Loucy (cell line): ENCODE results near the gene ITPRIP.

Source experiments
- H2AFZ ChIP-seq: fragments of 200-600 bp; sonication (generic); 2 replicates; pipeline ENCODE4 v1.6.0; 2016; ENCODE audit warnings: antibody characterized with exemption, mild to moderate bottlenecking, low read length, moderate library complexity
- H3F3A ChIP-seq: fragments of 200-600 bp; 2 replicates; pipeline ENCODE4 v1.6.0; 2016; ENCODE audit warnings: antibody characterized with exemption, low read depth, mild to moderate bottlenecking
- H3K27me3 ChIP-seq: fragments of 200-600 bp; sonication (generic); 2 replicates; pipeline ENCODE4 v1.6.1; 2014; ENCODE audit warnings: low read length, mild to moderate bottlenecking; ENCODE audit not compliant: insufficient read depth, poor library complexity, severe bottlenecking
- H3K36me3 ChIP-seq: fragments of 200-600 bp; sonication (generic); 2 replicates; pipeline ENCODE4 v1.6.1; 2016; ENCODE audit warnings: low read length; ENCODE audit not compliant: insufficient read depth
- H3K4me1 ChIP-seq: fragments of 200-600 bp; sonication (generic); 2 replicates; pipeline ENCODE4 v1.5.1; 2014; ENCODE audit warnings: low read length, mild to moderate bottlenecking; ENCODE audit not compliant: insufficient read depth, poor library complexity, severe bottlenecking
- H3K4me2 ChIP-seq: fragments of 200-600 bp; sonication (generic); 2 replicates; pipeline ENCODE4 v1.6.0; 2014; ENCODE audit warnings: antibody characterized with exemption, low read length, low read depth, mild to moderate bottlenecking; ENCODE audit not compliant: poor library complexity, severe bottlenecking
- H3K4me3 ChIP-seq: fragments of 200-600 bp; sonication (generic); 2 replicates; pipeline ENCODE4 v1.5.1; 2014; ENCODE audit warnings: low read length, mild to moderate bottlenecking, mixed read lengths; ENCODE audit not compliant: poor library complexity, severe bottlenecking
- H3K79me2 ChIP-seq: fragments of 200-600 bp; sonication (generic); 2 replicates; pipeline ENCODE4 v1.6.1; 2014; ENCODE audit warnings: low read length; ENCODE audit not compliant: insufficient read depth
- H3K9ac ChIP-seq: fragments of 200-600 bp; sonication (generic); 2 replicates; pipeline ENCODE4 v1.6.0; 2014; ENCODE audit warnings: mild to moderate bottlenecking, low read depth, low read length, moderate library complexity; ENCODE audit not compliant: poor library complexity, severe bottlenecking
- H3K9me2 ChIP-seq: fragments of 200-600 bp; sonication (generic); replicated peaks from 2 replicates; pipeline ENCODE4 v1.6.1; 2016; ENCODE audit warnings: low read depth, low read length, mixed read lengths
- H3K9me3 ChIP-seq: fragments of 200-600 bp; sonication (generic); 2 replicates; pipeline ENCODE4 v1.6.1; 2014; ENCODE audit warnings: mild to moderate bottlenecking, antibody characterized with exemption, low read length, low read depth; ENCODE audit not compliant: insufficient read depth
- H4K20me1 ChIP-seq: fragments of 200-600 bp; sonication (generic); 2 replicates; pipeline ENCODE4 v1.6.0; 2014; ENCODE audit warnings: antibody characterized with exemption, low read length, mild to moderate bottlenecking; ENCODE audit not compliant: insufficient read depth, poor library complexity, severe bottlenecking
- CTCF ChIP-seq: fragments of 200-600 bp; sonication (generic); conservative IDR thresholded peaks from 2 replicates; pipeline ENCODE4 v1.5.1; 2014; ENCODE audit warnings: mild to moderate bottlenecking, antibody characterized with exemption, low read length
- EZH2phosphoT487 ChIP-seq: fragments of 200-600 bp; IDR thresholded peaks from 2 replicates; pipeline ENCODE4 v1.6.1; 2018; ENCODE audit warnings: antibody characterized with exemption, mild to moderate bottlenecking, moderate library complexity, borderline replicate concordance

The ITPRIP gene

DNA sequence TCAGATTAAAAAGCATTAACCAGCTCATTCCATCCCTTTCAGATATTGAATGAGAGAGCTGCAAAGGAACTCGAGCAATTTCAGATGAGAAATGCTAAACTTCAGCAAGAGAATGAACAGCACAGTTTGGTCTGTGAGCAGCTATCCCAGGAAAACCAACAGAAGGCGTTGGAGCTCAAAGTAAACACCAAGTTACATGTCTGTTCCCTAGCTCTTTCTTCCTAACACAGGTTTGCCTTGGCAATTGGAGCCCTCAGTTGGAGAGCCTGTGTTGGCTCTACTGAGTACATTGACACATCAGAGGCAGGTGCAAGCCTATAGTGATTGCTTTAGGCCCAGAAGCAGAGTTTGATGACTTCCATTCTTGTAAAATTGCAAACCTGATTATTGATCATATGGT is 30.1 kb upstream of the ITPRIP start:
- H3K9ac ChIP-seq: no peak overlapping the region
- H3K4me2 ChIP-seq: no peak overlapping the region
- H3K27me3 ChIP-seq: peaks cover 13% of the 10 kb centered on the region

GRCh38 chr10:104367904-104368303 is 29.6 kb upstream of the ITPRIP start:
- no peaks in the 10 kb centered on the region for H3K79me2 ChIP-seq
- no peak overlapping the region for H3K4me3 ChIP-seq

More for the DNA sequence above, 30.1 kb upstream of the ITPRIP start:
- no peaks in the 10 kb centered on the region for H3K4me1 ChIP-seq
- no peaks in the 10 kb centered on the region for H4K20me1 ChIP-seq
- no peaks in the 10 kb centered on the region for H3K9me3 ChIP-seq
- H3K79me2 ChIP-seq: no peaks in the 10 kb centered on the region
- H3K9me2 ChIP-seq: no peaks in the 10 kb centered on the region
- no peaks in the 10 kb centered on the region for H3F3A ChIP-seq
- TF ChIP-seq CTCF (no peak), EZH2phosphoT487 (no peak)
- H3K4me3 ChIP-seq: no peak overlapping the region
- H2AFZ ChIP-seq: no peak overlapping the region
- no peaks in the 10 kb centered on the region for H3K36me3 ChIP-seq

GRCh38 chr10:104359811-104360210 is 21.5 kb upstream of the ITPRIP start:
- H2AFZ ChIP-seq: no peak overlapping the region
- no peaks in the 10 kb centered on the region for H3K9me2 ChIP-seq
- no peaks in the 10 kb centered on the region for H3F3A ChIP-seq
- no peaks in the 10 kb centered on the region for H3K4me1 ChIP-seq
- H3K4me2 ChIP-seq: no peak overlapping the region
- no peak overlapping the region for H3K4me3 ChIP-seq
- H4K20me1 ChIP-seq: no peaks in the 10 kb centered on the region
- H3K36me3 ChIP-seq: no peaks in the 10 kb centered on the region
- TF ChIP-seq EZH2phosphoT487 (no peak), CTCF (no peak)
- H3K27me3 ChIP-seq: peaks cover 12% of the 10 kb centered on the region
- H3K9ac ChIP-seq: no peak overlapping the region
- no peaks in the 10 kb centered on the region for H3K79me2 ChIP-seq
- no peaks in the 10 kb centered on the region for H3K9me3 ChIP-seq

More at GRCh38 chr10:104367904-104368303, 29.6 kb upstream of the ITPRIP start:
- H3K9me3 ChIP-seq: no peaks in the 10 kb centered on the region
- no peak overlapping the region for H2AFZ ChIP-seq
- no peaks in the 10 kb centered on the region for H3K9me2 ChIP-seq
- no peaks in the 10 kb centered on the region for H3K4me1 ChIP-seq
- H4K20me1 ChIP-seq: no peaks in the 10 kb centered on the region
- H3F3A ChIP-seq: no peaks in the 10 kb centered on the region
- no peaks in the 10 kb centered on the region for H3K36me3 ChIP-seq
- H3K4me2 ChIP-seq: no peak overlapping the region
- peaks cover 13% of the 10 kb centered on the region for H3K27me3 ChIP-seq
- no peak overlapping the region for H3K9ac ChIP-seq
- TF ChIP-seq CTCF (no peak), EZH2phosphoT487 (no peak)
